Measurements from ENCODE around the gene PYROXD2.

GRCh38 chr10:98370831-98371820, 43.9 kb downstream of the PYROXD2 start:
- TF ChIP-seq HDAC6 (IDR thresholded peaks at IDR 0.05; ENCODE audit: low read depth, low read length) (no peak), CTCF (IDR thresholded peaks at IDR 0.05; ENCODE audit: control extremely low read depth in 1 of 3, insufficient read depth in 1 of 3, low read depth in 1 of 3, low read length in 3 of 3) (no peak), EP300 (IDR thresholded peaks at IDR 0.05; ENCODE audit: borderline replicate concordance in 1 of 2, low read depth in 2 of 2, low read length in 2 of 2) (no peak), RXRA (IDR thresholded peaks at IDR 0.05; ENCODE audit: insufficient read depth, low read depth, low read length) (no peak)

Measured in H1 (cell line).